ENCODE measurements around the gene FAM161A.
"Not testable (repeated sequence)": the region's sequence is repeated elsewhere in the genome, so short reads cannot be mapped to it uniquely, and the experiment has no call there.

Gene FAM161A

DNA sequence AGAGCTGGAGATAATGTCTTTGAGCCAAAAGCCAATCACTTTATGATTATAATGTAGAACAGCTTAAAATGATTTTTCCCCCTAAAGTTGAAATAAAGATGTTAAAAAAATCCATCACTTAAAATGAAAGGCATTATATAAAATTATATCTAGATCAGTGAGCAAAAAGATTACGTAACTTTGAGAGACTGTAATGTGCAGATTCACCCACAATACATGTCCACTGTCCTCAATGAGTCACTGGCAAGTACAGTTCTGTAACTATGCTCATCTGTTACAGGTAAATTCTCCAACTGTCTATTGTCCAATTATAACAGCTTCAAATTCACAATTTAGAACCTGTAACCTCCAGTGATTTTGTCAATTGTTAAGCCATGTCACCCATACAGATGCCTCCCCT lies 19.0 kb downstream of the FAM161A start:
- DNase-seq (ENCODE audit: low spot score), result no peak

DNA sequence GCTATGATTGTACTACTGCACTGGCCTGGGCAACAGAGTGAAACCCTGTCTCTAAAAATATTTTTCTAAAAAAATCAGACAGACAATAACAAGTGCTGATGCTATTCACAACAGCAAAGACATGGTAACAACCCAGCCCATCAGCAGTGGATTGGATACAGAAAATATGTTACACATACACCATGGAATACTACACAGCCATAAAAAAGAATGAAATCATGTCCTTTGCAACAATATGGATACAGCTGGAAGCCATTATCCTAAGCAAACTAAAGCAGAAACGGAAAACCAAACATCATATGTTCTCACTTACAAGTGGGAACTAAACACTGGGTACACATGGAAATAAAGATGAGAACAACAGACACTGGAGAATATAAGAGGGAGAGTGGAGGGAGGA lies 19.9 kb downstream of the FAM161A start:
- no peak for DNase-seq (ENCODE audit: low spot score)

DNA sequence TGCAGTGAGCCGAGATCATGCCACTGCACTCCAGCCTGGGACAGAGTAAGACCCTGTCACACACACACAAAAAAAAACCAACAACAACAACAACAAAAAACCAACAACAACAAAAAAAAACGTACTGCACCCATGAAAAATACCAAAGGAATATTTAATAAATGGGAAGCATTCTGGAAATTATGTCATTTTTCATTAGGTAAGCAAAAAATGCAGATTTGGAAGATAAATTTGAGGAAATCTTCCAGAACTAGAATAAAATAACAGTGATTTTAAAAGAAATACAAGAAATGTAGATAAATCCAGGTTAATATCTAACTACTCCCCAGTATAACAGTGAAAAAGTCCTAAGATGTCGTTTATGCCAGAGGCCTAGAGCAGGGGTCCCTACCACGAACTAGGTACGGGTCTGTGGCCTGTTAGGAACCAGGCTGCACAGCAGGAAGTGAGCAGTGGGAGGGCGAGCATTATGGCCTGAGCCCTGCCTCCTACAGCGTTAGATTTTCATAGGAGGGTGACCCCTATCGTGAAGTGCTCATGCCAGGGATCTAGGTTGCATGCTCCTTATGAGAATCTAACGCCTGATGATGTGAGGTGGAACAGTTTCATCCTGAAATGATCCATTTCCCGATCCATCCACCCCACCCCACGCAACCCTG lies 21.5 kb downstream of the FAM161A start:
- DNase-seq (ENCODE audit: low spot score), result no peak

DNA sequence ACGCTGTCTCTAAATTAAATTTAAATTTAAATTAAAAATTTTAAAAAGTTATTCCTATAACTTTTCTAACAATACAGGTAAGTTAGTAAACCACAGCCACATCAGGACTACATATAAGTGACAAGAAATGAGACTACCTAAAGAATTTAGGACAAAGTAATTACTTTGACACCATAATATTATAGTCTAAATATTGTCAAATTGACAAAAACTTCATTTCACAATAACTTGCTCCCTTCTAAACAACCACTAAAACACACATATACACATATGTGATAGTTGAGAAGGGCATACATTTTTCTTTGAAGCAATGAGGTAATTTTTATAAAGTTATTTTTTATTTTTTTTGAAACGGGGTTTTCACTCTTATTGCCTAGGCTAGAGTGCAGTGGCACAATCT lies 31.6 kb downstream of the FAM161A start:
- no peak for DNase-seq (ENCODE audit: low spot score)

DNA sequence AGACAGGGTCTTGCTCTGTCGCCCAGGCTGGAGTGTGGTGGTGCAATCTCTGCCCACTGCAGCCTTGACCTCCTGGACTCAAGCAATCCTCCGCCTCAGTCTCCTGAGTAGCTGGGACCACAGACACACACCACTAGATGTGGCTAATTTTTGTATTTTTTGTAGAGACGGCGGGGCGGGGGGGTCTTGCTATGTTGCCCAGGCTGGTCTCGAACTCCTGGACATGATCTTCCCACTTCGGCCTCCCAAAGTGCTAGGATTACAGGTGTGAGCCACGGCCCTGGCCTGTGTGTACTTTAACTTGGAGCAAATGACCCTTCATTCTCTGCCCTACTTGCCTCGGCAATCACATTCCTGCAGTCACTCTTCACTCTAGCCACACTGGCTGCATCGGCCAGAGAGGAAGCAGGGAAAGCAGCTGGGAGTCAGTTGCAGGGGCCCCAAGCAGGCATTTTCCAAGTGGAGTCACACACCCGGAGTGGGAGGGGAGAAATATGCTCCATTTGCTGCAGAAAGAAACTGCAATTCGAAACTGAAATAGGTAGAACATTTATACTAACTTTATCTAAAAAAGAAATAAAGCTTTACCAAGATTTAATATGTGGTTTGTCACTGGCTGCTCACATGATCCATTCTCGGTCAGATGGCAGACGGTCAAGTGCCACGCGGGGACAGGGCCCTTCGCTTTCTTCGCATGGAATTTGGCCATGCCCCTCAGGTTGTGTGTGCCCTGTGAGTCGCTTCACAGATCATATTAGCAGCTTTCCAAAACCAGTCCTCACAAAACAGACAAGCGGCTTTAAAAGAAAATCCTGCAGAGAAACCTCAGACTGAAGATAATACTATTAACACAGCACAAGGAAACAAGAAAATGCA lies 37.1 kb downstream of the FAM161A start:
- DNase-seq (ENCODE audit: low spot score), result peak; percentile 8

DNA sequence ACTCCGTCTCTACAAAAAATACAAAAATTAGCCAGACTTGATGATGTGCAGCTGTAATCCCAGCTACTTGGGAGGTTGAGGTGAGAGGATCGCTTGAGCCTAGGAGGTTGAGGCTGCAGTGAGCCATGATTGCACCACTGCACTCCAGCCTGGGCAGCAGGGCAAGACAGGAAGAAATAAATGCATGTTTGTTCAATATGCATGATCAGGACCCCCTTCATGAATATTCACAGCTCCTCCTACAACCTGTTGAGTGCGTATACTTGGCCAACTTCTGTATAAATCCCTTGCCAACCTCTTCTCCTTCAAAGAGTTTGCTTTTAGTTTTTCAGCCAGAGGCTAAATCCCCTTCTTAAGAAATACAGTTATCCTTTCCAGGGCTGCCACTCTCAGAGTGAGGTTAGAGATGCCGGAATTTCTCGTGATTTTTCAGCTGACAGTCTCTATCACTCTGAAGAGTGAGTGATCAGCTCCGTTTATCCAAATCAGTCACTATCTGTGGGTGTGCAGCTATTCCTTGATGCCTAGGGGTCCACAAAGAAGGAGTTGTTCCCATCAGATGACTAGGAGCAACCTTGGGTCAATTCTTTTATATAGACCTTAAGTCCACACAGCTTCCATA lies 39.2 kb downstream of the FAM161A start:
- no peak for DNase-seq (ENCODE audit: low spot score)

DNA sequence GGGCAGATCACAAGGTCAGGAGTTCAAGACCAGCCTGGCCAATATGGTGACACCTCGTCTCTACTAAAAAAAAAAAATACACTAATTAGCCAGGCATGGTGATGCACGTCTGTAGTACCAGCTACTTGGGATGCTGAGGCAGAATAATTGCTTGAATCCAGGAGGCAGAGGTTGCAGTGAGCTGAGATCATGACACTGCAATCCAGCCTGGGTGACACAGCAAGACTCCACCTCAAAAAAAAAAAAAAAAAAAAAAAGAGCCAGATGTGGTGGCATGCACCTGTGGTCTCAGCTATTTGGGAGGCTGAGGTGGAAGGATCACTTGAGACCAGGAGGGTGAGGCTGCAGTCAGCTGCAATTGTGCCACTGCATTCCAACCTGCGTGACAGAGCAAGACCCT lies 40.5 kb downstream of the FAM161A start:
- not testable (repeated sequence) for DNase-seq (ENCODE audit: low spot score)

DNA sequence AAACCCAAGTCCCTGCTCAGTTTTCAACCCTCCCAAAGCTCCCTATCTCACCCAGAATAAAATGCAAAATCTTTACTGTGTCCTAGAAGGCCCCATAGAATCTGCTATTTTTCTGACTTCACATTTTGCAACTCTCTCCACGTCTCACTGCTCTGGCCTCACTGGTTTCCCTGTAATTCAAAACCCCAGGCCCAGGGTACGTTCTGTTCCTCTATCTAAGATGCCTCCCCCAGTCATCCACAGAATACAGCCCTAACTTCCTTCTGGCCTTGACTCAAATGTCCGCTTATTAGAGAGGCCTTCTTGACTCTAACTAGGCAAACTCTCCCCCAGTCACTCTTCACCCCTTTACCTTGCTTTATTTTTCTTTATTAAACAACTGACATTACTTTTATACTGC lies 42.0 kb downstream of the FAM161A start:
- DNase-seq (ENCODE audit: low spot score), result no peak

DNA sequence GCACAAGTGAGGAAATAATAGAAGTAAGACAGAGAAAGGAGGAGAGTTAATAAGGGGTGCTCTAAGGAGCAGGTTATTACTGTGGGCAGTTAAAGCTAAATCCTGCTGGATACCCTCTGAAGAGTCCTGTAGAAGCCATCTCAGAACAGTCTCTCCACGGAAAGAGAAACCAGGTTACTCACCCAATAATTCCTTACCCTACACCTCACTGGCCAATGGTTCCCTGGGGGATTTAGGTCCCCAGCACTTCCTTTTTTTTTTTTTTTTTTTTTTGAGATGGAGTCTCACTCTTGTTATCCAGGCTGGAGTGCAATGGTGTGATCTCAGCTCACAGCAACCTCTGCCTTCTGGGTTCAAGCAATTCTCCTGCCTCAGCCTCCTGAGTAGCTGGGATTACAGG lies 43.7 kb downstream of the FAM161A start:
- DNase-seq (ENCODE audit: low spot score), result not testable (repeated sequence)

DNA sequence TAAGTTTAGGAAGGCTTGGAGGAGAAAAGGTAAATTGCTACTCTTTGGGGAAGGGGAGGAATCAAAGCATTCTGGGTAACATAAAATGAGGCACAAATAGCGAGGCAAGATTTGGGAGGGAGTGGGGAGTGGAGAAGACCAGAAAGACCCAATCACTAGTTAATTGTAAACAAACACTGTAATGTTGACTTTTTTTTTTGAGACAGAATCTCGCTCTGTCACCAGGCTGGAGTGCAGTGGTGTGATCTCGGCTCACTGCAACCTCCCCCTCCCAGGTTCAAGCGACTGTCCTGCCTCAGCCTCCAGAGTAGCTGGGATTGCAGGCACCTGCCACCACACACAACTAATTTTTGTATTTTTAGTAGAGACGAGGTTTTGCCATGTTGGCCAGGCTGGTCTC lies 45.2 kb downstream of the FAM161A start:
- DNase-seq (ENCODE audit: low spot score), result not testable (repeated sequence)

DNA sequence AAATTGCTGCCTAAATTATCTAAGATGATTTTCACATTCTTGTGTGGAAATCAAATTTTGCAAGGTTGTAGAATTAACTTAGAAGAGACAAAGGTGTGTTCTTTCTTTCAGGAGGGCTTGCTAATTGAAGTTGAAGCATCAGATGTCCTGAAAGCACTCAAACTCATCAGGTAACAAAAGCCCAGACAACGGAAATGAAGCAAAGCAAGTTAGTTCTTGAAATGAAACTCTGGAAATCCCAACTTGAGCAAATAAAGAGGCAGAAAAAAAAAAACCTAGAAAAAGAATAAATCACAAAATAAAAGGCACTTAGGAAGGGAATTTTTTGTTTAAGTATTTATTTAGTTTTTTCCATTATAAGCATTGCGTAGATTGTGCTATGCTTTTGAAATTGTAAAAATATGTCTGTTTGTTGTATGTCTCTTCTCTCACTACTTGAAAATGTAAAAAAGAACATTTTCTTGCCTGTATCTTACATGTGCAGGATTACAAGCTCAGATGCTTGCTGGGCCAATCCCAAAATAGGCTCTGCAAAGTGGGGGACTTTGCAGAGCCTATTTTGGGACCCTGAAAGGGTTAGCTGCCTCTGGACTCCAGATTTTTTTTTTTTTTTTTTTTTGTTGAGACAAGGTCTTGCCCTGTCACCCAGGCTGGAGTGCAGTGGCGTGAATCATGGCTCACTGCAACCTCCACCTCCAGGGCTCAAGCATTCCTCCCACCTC lies 46.7 kb downstream of the FAM161A start:
- no peak for DNase-seq (ENCODE audit: low spot score)

DNA sequence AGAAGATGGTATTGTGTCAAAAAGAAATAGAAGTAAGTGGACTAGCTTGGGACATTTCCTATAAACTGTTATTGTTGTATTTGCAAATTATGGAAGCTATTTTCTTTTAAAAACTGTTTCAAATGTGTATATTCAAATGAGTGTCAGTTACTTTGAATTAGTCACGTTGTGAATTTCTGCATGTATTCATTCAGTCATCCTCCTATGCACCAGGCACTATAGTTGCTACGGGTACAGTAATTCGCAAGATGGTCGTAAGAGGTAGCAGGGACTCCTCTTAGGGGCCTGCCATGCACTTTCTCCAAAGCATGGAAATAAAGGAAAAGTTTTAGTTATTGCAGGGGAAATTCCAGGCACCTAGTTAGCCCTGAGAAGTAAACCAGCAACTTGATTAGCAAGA lies 51.3 kb downstream of the FAM161A start:
- DNase-seq (ENCODE audit: low spot score), result no peak

DNA sequence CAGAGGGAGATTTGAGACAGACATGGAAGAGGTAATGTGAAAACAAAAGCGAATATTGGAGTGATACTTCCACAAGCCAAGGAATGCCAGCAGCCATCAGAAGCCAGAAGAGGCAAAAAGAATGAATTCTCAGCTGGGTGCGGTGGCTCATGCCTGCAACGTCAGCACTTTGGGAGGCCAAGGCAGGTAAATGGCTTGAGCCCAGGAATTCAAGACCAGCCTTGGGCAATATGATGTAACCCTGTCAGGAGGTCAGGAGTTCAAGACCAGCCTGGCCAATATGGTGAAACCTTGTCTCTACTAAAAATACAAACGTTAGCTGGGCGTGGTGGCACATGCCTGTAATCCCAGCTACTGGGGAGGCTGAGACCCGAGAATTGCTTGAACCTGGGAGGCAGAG lies 54.8 kb downstream of the FAM161A start:
- DNase-seq (ENCODE audit: low spot score), result no peak

DNA sequence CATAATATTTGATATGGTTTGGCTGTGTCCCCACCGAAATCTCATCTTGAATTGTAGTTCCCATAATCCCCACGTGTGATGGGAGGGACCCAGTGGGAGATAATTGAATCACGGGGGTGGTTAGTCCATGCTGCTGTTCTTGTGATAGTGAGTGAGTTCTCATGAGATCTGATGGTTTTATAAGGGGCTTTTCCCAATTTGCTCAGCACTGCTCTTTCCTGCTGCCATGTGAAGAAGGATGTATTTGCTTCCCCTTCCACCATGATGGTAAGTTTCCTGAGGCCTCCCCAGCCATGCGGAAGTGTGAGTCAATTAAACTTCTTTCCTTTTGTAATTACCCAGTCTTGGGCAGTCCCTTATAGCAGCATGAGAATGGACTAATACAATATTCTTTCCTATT lies 56.4 kb downstream of the FAM161A start:
- DNase-seq (ENCODE audit: low spot score), result not testable (repeated sequence)

DNA sequence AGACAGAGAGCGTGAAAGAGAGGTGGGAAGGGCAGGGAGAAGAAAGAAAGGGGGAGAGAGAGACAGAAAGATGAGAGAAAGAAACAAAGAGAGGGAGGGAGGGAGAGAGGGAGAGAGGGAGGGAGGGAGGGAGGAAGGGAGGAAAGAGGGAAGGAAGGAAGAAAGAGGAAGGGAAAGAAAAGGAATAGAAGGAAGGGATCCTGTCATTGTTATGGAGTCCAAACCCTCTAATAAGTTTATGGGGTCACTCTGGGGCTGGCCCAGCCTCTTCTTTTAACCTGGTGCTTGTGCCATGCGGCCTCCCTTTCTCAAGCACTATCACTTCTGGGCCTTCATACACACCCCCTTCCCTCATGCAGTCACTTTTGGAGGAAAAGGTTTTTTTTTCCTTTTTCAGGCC lies 58.5 kb downstream of the FAM161A start:
- DNase-seq (ENCODE audit: low spot score), result no peak

DNA sequence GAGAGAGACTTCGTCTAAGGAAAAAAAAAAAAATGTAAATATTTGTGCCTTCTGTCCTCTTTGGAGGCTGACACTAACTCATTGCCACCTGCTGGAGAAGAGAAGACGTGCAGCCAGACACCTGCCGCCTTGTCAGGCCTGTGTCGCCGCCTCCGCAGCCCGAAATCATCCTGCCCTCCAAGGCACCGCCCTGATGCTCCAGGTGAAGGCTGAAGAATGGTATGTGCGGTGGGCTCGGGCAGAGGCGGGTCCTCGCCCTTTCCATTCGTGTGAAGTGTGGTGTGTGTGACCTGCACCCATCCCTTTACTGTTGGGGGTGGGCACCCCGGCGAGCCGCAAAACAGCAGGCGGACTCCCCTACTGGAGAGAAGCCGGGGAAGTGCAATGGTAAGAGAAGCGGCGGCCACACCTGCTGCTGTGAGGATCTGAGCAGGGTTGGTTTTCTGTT lies 60.4 kb downstream of the FAM161A start:
- peak; percentile 64 for DNase-seq (ENCODE audit: low spot score)

DNA sequence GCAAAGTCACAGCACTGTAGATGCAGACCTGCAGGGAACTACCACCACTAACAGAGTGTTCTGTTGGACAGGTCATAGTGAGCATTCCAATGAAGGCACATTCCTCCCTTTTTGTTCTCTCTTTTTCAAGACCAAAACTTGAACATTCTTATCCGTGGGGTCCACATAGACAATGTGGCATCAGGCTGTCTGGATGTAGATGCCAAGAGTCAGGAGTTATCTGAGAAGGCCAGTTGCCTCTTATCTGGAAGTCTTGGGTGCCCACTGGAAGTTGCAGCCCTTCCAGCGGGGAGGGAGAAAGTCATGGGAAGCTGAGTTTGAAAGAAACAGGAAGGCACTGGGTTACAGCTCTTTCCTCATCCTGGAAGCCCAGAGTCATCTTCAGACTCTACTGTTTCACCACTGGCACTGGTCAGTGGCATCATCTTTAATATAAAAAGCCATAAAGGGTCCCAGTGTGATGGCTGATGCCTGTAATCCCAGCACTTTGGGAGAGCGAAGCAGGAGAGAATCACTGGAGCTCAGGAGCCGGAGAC lies 61.4 kb downstream of the FAM161A start:
- no peak for DNase-seq (ENCODE audit: low spot score)

DNA sequence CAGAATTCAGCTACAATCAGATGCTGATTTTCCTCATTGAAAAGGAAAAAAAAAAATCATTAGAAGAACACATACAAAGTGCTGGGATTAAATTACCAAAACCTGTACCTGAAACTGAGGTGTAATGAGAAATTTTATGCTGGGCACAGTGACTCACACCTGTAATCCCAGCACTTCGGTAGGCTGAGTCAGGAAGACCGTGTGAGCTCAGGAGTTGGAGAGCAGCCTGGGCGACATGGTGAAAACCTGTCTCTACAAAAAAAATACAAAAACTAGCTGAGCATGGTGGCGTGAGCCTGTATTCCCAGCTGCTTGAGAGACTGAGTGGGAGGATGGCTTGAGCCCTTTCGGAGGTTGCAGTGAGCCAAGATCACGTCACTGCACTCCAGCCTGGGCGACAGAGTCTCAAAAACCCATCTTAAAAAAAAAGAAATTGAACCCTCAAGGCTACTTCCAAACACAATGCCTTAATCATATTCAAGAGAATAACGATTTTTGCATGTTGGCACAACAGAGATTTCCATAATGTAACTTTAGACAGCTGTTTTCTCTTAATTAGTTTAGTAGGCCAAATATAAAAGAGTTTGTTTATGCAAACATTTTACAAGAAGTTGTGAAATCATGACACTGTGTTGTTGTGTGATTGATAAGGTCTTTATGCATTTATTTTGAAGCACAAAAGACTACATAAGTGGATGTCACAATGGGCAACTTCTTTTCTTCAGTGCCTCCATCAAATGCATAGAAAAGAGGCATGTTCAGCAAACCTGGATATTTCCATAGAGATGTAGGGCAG lies 63.9 kb downstream of the FAM161A start:
- no peak for DNase-seq (ENCODE audit: low spot score)

DNA sequence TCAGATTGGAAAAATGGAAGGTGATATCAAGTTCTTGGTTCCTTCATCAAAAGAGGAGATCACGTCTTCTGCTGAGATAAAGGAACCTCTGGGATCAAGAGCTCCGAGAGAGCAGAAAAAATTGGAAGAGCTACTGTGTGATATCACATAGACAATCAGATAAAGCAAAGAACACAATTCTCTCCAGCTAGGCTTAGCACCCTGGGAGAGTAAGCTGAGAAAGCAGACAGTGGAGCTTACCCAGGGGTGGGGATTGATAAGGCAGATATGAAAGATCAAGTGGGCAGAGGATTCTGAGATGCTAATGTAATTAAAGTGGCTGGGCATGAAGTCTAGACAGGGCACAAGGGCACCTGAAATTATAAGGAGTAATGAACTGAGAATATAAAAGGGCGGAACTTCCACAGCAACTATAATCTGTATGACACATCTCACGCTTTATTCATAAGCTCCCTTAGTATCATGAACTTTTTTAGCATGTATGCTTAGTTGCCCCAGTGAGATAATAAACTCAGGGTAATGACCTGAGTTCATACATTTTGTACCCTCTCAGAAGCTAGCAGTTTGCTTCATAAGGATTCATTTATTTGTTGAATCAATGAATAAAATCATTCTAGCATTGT lies 65.8 kb downstream of the FAM161A start:
- no peak for DNase-seq (ENCODE audit: low spot score)

DNA sequence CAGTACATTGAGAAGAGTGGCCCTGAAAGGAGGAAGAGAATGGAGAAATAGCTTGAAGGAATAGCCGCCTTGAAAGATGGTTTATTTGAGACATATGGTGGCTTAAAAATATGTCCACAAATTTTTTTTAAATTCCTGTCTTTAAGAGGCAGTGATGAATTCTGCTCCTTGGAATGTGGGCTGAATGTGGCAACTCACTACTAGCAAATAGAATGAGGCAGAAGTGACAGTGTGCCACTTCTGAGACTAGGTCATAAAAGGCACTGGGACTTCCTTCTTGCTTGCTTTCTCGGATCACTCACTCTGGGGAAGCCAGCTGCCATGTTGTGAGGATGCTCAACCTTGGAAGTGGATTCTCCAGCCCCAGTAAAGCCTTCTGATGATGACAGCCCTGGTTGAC lies 67.0 kb downstream of the FAM161A start:
- no peak for DNase-seq (ENCODE audit: low spot score)

DNA sequence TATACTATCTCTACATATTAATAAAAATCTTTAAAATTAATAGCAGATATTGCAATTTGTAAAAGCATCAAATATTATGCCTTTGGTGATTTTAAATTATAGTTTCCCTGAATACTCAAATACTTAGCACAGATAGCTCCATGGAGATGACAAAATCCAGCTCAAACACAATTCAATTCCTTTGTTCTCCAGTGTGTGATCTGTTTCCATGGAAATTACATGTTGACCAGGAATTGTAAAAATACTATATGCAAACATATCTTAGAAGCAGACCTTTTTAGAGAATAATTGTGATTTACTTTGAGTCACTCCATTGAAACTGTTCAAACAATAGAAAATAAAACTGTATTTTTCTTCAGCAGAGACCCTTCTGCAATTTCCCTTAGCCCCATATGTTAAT lies 68.3 kb downstream of the FAM161A start:
- no peak for DNase-seq (ENCODE audit: low spot score)
